A549 (cell line): ENCODE results near the gene PTPRN2. TPM values are rescaled to one million over a fixed set of nuclear protein-coding genes. Genes with fewer than 3 reads are reported as not detected.

Experiments used
- ATAC-seq, 2 experiments: fragments of 200-7000 bp in 1 of 2; fragments of >200 bp in 1 of 2; cut with Nextera tagmentation in 1 of 2; cut with Tn5 transposase in 1 of 2; 3 replicates each; pipeline versions ENCODE4 v1.8.0 to v1.9.1; 2018 to 2020; ENCODE audit warnings: mild to moderate bottlenecking in 1 of 2, moderate library complexity in 1 of 2
- CTCF ChIA-PET: fragments of 300-600 bp; sonication (Branson Sonifier 250); formaldehyde crosslinking; extraction: SDS; loops from one replicate; lab custom pipeline; 2021; ENCODE audit warnings: antibody characterized with exemption, inconsistent platforms; lab: Yijun Ruan, JAX
- POLR2A ChIA-PET: fragments of 350-600 bp; formaldehyde crosslinking; extraction: SDS; loops from one replicate; lab custom pipeline; 2021; ENCODE audit warnings: antibody characterized with exemption, inconsistent platforms; lab: Yijun Ruan, JAX
- DNase-seq, 2 experiments: peaks; one replicate each; pipeline versions ENCODE4 v3.0.0 to v3.0.0-alpha.2; 2011 to 2016; ENCODE audit warnings: low read depth in 1 of 2, low spot score in 1 of 2
- FAIRE-seq: peaks from 2 replicates; lab custom pipeline; 2011; peaks lifted over from hg19 to GRCh38; lab: Jason Lieb, UNC
- H3K27ac ChIP-seq, 2 experiments: fragments of >200 bp; sonication (Bioruptor Twin); formaldehyde crosslinking; 3 replicates each; pipeline ENCODE4 v1.5.1; 2016 to 2017
- H3K4me1 ChIP-seq: fragments of >200 bp; sonication (Bioruptor Twin); formaldehyde crosslinking; 3 replicates; pipeline ENCODE4 v1.6.1; 2016
- H3K4me2 ChIP-seq: fragments of >200 bp; sonication (Bioruptor Twin); formaldehyde crosslinking; 3 replicates; pipeline ENCODE4 v1.6.1; 2016
- H3K4me3 ChIP-seq: fragments of >200 bp; sonication (Bioruptor Twin); formaldehyde crosslinking; 3 replicates; pipeline ENCODE4 v1.5.1; 2016
- H3K9me3 ChIP-seq: fragments of >200 bp; sonication (Bioruptor Twin); formaldehyde crosslinking; 3 replicates; pipeline ENCODE4 v1.6.1; 2016
- CBX2 ChIP-seq: fragments of 200-600 bp; sonication (generic); IDR thresholded peaks from 2 replicates; pipeline ENCODE4 v1.6.1; 2016; ENCODE audit warnings: low read depth, mild to moderate bottlenecking, borderline replicate concordance
- CBX8 ChIP-seq: fragments of 200-600 bp; sonication (generic); IDR thresholded peaks from 2 replicates; pipeline ENCODE4 v1.6.1; 2016
- CEBPB ChIP-seq, 2 experiments: fragments of >200 bp in 1 of 2; sonication (Bioruptor Twin) in 1 of 2; formaldehyde crosslinking in 1 of 2; IDR thresholded peaks; 2 replicates each; pipeline ENCODE4 v1.6.1; 2012 to 2016
- EP300 ChIP-seq, 2 experiments: fragments of >200 bp; sonication (Bioruptor Twin); formaldehyde crosslinking; IDR thresholded peaks; 2 replicates in 1 of 2; 3 replicates in 1 of 2; pipeline ENCODE4 v1.6.1; 2016 to 2017
- FOSB ChIP-seq: fragments of 250-450 bp; sonication (Bioruptor Pico); IDR thresholded peaks from 2 replicates; pipeline ENCODE4 v1.5.0; 2020; ENCODE audit warnings: mild to moderate bottlenecking, moderate library complexity
- FOSL2 ChIP-seq, 2 experiments: fragments of 450-650 bp in 1 of 2; fragments of >200 bp in 1 of 2; sonication (Bioruptor Twin) in 1 of 2; formaldehyde crosslinking; IDR thresholded peaks; 2 replicates each; pipeline versions ENCODE4 v1.5.0 to v1.6.1; 2016 to 2020; ENCODE audit warnings: mild to moderate bottlenecking in 1 of 2, moderate library complexity in 1 of 2
- GATA3 ChIP-seq: IDR thresholded peaks from 2 replicates; pipeline ENCODE4 v1.6.1; 2012; ENCODE audit warnings: borderline replicate concordance
- HES2 ChIP-seq: fragments of >200 bp; sonication (Bioruptor Twin); formaldehyde crosslinking; IDR thresholded peaks from 2 replicates; pipeline ENCODE4 v1.6.1; 2016
- HEYL ChIP-seq: fragments of 250-450 bp; sonication (Bioruptor Pico); IDR thresholded peaks from 2 replicates; pipeline ENCODE4 v1.8.0; 2021; ENCODE audit warnings: mild to moderate bottlenecking, moderate library complexity
- HOXA7 ChIP-seq: fragments of 250-450 bp; sonication (Bioruptor Pico); IDR thresholded peaks from 2 replicates; pipeline ENCODE4 v1.5.0; 2020; ENCODE audit warnings: mild to moderate bottlenecking, moderate library complexity
- HOXB5 ChIP-seq: fragments of 250-450 bp; sonication (Bioruptor Pico); IDR thresholded peaks from 2 replicates; pipeline ENCODE4 v1.5.0; 2020; ENCODE audit warnings: mild to moderate bottlenecking, moderate library complexity
- JUN ChIP-seq, 2 experiments: fragments of >200 bp; sonication (Bioruptor Twin); formaldehyde crosslinking; IDR thresholded peaks; 2 replicates in 1 of 2; 3 replicates in 1 of 2; pipeline ENCODE4 v1.6.1; 2016 to 2017
- KDM5A ChIP-seq: fragments of 200-600 bp; sonication (generic); IDR thresholded peaks from 2 replicates; pipeline ENCODE4 v1.6.1; 2016; ENCODE audit warnings: antibody characterized with exemption, mild to moderate bottlenecking
- MAX ChIP-seq: IDR thresholded peaks from 2 replicates; pipeline ENCODE4 v1.6.1; 2012
- MAZ ChIP-seq: fragments of 150-350 bp; IDR thresholded peaks from 2 replicates; pipeline ENCODE4 v1.6.1; 2014; ENCODE audit warnings: antibody characterized with exemption, low read depth, low read length, borderline replicate concordance
- MYC ChIP-seq: IDR thresholded peaks from 2 replicates; pipeline ENCODE4 v1.6.1; 2012; ENCODE audit warnings: mild to moderate bottlenecking, inconsistent platforms, low read length, improper control_type of control experiment, borderline replicate concordance
- NFE2L2 ChIP-seq: fragments of 150-350 bp; conservative IDR thresholded peaks from 2 replicates; pipeline ENCODE4 v1.6.1; 2014; ENCODE audit warnings: low read length
- NPAS2 ChIP-seq: fragments of 250-450 bp; sonication (Bioruptor Pico); IDR thresholded peaks from 2 replicates; pipeline ENCODE4 v1.8.0; 2022; ENCODE audit warnings: mild to moderate bottlenecking, moderate library complexity, borderline replicate concordance
- PHF8 ChIP-seq: fragments of 200-600 bp; sonication (generic); IDR thresholded peaks from 2 replicates; pipeline ENCODE4 v1.6.1; 2016; ENCODE audit warnings: low read depth, mild to moderate bottlenecking, antibody characterized with exemption, moderate library complexity, borderline replicate concordance
- POLR2A ChIP-seq: IDR thresholded peaks from 2 replicates; pipeline ENCODE4 v1.6.1; 2012; ENCODE audit warnings: mild to moderate bottlenecking, low read length
- RFX5 ChIP-seq: fragments of 450-650 bp; IDR thresholded peaks from 2 replicates; pipeline ENCODE4 v1.7.1; 2014; ENCODE audit warnings: antibody characterized with exemption, mild to moderate bottlenecking, moderate library complexity
- SREBF2 ChIP-seq: fragments of 450-650 bp; IDR thresholded peaks from 2 replicates; pipeline ENCODE4 v1.6.1; 2014; ENCODE audit warnings: mild to moderate bottlenecking, moderate library complexity
- ZFP36 ChIP-seq: fragments of 450-650 bp; IDR thresholded peaks from 2 replicates; pipeline ENCODE4 v1.6.1; 2014; ENCODE audit warnings: borderline replicate concordance; ENCODE audit not compliant: partially characterized antibody
- ZSCAN20 ChIP-seq: fragments of 250-450 bp; sonication (Bioruptor Pico); IDR thresholded peaks from 2 replicates; pipeline ENCODE4 v1.8.0; 2022; ENCODE audit warnings: mild to moderate bottlenecking, moderate library complexity
- WGBS: methylation state at CpG from one replicate; pipeline ENCODE4 v1.1.6; 2017; ENCODE audit errors: missing lambda C conversion rate; 5-methylcytosine and 5-hydroxymethylcytosine counted together
- polyA plus RNA-seq, 4 experiments: library from polyadenylated mRNA; depleted of rRNA in 3 of 4; stranded (reverse); fragments of >200 nt; fragmentation: RNase III in 1 of 4; extraction: RNeasy Plus Mini Kit Qiagen cat#74134 plus additional on column Dnase treatment in 1 of 4; gene quantifications; 2 replicates in 3 of 4; 3 replicates in 1 of 4; pipeline ENCODE4 v1.2.3, GENCODE V29; 2011 to 2017
- TF ChIP-seq, protein P1 (sequence below): fragments of 200-600 bp; sonication (generic); IDR thresholded peaks from 2 replicates; pipeline ENCODE4 v1.6.1; 2016; ENCODE audit warnings: antibody characterized with exemption, mild to moderate bottlenecking, moderate library complexity

Gene PTPRN2
- polyA plus RNA-seq, 2 of the 4 experiments (the other 2 are of a cell fraction), result 0.41 to 1.2 TPM

GRCh38 chr7:157544226-157544625, 1043.4 kb downstream of the PTPRN2 start:
- Histone ChIP-seq H3K4me1 (no peaks in the 10 kb centered on the region), H3K4me3 (no peak overlapping the region), H3K4me2 (no peak overlapping the region), H3K27ac (no peak overlapping the region), H3K9me3 (no peaks in the 10 kb centered on the region)
- no peak for DNase-seq
- ChIA-PET POLR2A (no interaction called here), CTCF (no interaction called here)
- FAIRE-seq, result no peak
- 69% methylated on average over 19 of the region's 19 CpGs for WGBS
- no peak for TF ChIP-seq MYC
- no peak for TF ChIP-seq SREBF2
- TF ChIP-seq RFX5, result no peak
- no peak for TF ChIP-seq HEYL (CRISPR knock-in tag)
- TF ChIP-seq HES2, result no peak
- no peak for ATAC-seq

GRCh38 chr7:157543791-157544190, 1043.8 kb downstream of the PTPRN2 start:
- Histone ChIP-seq H3K27ac (no peak overlapping the region), H3K9me3 (no peaks in the 10 kb centered on the region)
- POLR2A ChIA-PET, result no interaction called here
- DNase-seq (no peak), ATAC-seq (no peak)
- 54% methylated on average over 12 of the region's 12 CpGs for WGBS
- CTCF ChIA-PET, result interaction anchor here (0.7 kb wide), 1 partner anchor 58 kb away, joined by 3 read pairs; no protein-coding TSS in a partner anchor
- TF ChIP-seq CBX2 (no peak), CBX8 (no peak), FOSB (CRISPR knock-in tag) (no peak), GATA3 (no peak), POLR2A (no peak), MAX (no peak), NPAS2 (CRISPR knock-in tag) (no peak), HOXB5 (CRISPR knock-in tag) (no peak), KDM5A (no peak), CEBPB (IDR thresholded peaks at IDR 0.05) (no peak), PHF8 (no peak), HOXA7 (CRISPR knock-in tag) (no peak), ZSCAN20 (CRISPR knock-in tag) (no peak), ZFP36 (no peak), NFE2L2 (no peak), FOSL2 (IDR thresholded peaks at IDR 0.05) (no peak), FOSL2 (CRISPR knock-in tag; IDR thresholded peaks at IDR 0.05) (no peak), MAZ (no peak), JUN (IDR thresholded peaks at IDR 0.05) (no peak), EP300 (IDR thresholded peaks at IDR 0.05) (no peak)
- TF ChIP-seq, protein P1, sequence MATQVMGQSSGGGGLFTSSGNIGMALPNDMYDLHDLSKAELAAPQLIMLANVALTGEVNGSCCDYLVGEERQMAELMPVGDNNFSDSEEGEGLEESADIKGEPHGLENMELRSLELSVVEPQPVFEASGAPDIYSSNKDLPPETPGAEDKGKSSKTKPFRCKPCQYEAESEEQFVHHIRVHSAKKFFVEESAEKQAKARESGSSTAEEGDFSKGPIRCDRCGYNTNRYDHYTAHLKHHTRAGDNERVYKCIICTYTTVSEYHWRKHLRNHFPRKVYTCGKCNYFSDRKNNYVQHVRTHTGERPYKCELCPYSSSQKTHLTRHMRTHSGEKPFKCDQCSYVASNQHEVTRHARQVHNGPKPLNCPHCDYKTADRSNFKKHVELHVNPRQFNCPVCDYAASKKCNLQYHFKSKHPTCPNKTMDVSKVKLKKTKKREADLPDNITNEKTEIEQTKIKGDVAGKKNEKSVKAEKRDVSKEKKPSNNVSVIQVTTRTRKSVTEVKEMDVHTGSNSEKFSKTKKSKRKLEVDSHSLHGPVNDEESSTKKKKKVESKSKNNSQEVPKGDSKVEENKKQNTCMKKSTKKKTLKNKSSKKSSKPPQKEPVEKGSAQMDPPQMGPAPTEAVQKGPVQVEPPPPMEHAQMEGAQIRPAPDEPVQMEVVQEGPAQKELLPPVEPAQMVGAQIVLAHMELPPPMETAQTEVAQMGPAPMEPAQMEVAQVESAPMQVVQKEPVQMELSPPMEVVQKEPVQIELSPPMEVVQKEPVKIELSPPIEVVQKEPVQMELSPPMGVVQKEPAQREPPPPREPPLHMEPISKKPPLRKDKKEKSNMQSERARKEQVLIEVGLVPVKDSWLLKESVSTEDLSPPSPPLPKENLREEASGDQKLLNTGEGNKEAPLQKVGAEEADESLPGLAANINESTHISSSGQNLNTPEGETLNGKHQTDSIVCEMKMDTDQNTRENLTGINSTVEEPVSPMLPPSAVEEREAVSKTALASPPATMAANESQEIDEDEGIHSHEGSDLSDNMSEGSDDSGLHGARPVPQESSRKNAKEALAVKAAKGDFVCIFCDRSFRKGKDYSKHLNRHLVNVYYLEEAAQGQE, result no peak
- TF ChIP-seq, all 56 proteins: peak for 0
- Histone ChIP-seq H3K4me3 (no peak overlapping the region), H3K4me1 (no peaks in the 10 kb centered on the region), H3K4me2 (no peak overlapping the region)
- no peak for FAIRE-seq
